Metanephros (tissue), 1 donor: Measurements from ENCODE around the gene MOSPD2. TPM values are rescaled to one million over a fixed set of nuclear protein-coding genes. Genes with fewer than 3 reads are reported as not detected.

Experiments
- total RNA-seq: library from RNA; depleted of rRNA; stranded (reverse); fragments of >200 nt; gene quantifications from one replicate; pipeline ENCODE4 v1.2.3, GENCODE V29; 2014

The MOSPD2 gene
- 13.3 TPM for total RNA-seq

DNA sequence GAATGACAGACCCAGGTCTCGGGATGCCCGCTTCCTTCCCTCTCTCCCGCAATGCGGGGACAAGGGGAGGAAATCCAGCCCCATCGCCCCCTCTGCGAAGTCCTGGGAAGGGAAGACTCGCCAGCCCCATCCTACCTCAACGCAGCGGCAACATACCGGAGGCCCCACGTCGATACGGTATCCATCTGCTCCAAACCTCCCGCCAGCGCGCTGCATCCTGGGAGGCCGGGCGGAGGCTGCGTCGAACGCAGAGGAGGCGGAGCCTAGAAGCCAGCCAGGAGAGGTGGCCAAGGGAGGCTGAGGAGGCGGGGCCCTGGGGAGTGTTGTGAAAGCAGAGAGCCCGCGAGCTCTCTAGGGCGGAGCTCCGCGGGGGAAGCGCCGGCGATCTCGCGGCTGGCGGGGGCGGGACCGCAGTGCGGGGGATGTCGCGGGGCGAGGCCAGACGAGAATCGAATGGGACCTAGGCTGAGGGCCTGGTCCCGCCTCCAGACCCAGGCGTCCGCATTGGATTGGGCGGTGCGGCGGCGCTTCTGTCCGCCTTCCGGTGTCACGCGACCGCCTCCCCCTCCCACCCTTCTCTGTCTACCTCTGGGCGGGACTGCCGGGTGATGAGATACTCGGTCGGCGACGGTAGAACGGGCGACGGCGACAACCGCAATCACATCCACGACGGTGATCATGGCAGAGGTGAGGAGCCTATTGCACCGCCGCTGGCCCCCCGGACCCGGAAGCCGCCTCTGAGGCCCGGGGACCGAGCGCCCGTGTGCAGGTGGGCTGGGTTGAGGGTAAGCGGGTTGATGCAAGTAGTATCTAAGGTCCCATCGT, at the start of gene MOSPD2, which contains the start of gene FANCB:
MOSPD2 (plus strand) TSS at position 571 of the 825 bp plus-strand sequence; CDS start at position 679, 108 bp downstream.
FANCB (minus strand) TSS at position 219 of the 825 bp plus-strand sequence. CDS start 7,559 bp downstream, outside the sequence.

Other genes with a start within 250 kb of the MOSPD2 start
- 6.5 TPM for gene FANCB, start 352 bp upstream of the MOSPD2 start, total RNA-seq